GM12878 (cell line): ENCODE results near the gene FIBCD1. TPM values are rescaled to one million over a fixed set of nuclear protein-coding genes. Genes with fewer than 3 reads are reported as not detected.

Source experiments
- ATAC-seq: fragments of 200-7000 bp; cut with Tn5 transposase; 3 replicates; pipeline ENCODE4 v1.9.1; 2020; ENCODE audit warnings: mild to moderate bottlenecking, moderate library complexity
- BruUV-seq: library from RNA; stranded (reverse); fragments of 400-500 nt; replicated peaks from 2 replicates; lab custom pipeline; 2021; lab: Mats Ljungman, UMichigan
- CTCF ChIA-PET: fragments of 300-600 bp; sonication (Branson Sonifier 250); formaldehyde crosslinking; extraction: SDS; loops from one replicate; lab custom pipeline; 2021; ENCODE audit warnings: inconsistent platforms; lab: Yijun Ruan, JAX
- POLR2A ChIA-PET: fragments of 350-600 bp; formaldehyde crosslinking; extraction: SDS; loops from one replicate; lab custom pipeline; 2021; ENCODE audit warnings: inconsistent platforms; lab: Charles Lee
- RAD21 ChIA-PET: fragments of 300-600 bp; sonication (Branson Sonifier 250); formaldehyde crosslinking; loops from one replicate; lab custom pipeline; 2023; ENCODE audit warnings: antibody characterized with exemption; ENCODE audit not compliant: unreplicated experiment; lab: Charles Lee
- SMC1A ChIA-PET: fragments of 300-600 bp; sonication (Branson Sonifier 250); formaldehyde crosslinking; loops from one replicate; lab custom pipeline; 2023; ENCODE audit not compliant: unreplicated experiment, uncharacterized antibody; lab: Charles Lee
- DNase-seq: peaks from one replicate; pipeline ENCODE4 v3.0.0-alpha.2; 2011; ENCODE audit warnings: low read depth, low spot score
- FAIRE-seq: peaks from 3 replicates; lab custom pipeline; 2011; peaks lifted over from hg19 to GRCh38; lab: Jason Lieb, UNC
- H2AFZ ChIP-seq: 2 replicates; pipeline ENCODE4 v1.6.0; 2011; ENCODE audit warnings: low read depth, low read length, control low read depth; ENCODE audit not compliant: control insufficient read depth
- H3K27ac ChIP-seq: 2 replicates; pipeline ENCODE4 v1.5.1; 2011; ENCODE audit warnings: control low read depth; ENCODE audit not compliant: control insufficient read depth, insufficient read depth
- H3K27me3 ChIP-seq, 2 experiments: replicated peaks in 1 of 2; 2 replicates each; pipeline versions ENCODE4 v1.6.0 to v1.6.1; 2011; ENCODE audit warnings: low read length in 1 of 2; ENCODE audit not compliant: control insufficient read depth in 2 of 2, insufficient read depth in 2 of 2
- H3K36me3 ChIP-seq, 2 experiments: 2 replicates each; pipeline ENCODE4 v1.5.1; 2011; ENCODE audit warnings: low read length in 1 of 2; ENCODE audit not compliant: control insufficient read depth in 2 of 2, insufficient read depth in 2 of 2
- H3K4me1 ChIP-seq: 2 replicates; pipeline ENCODE4 v1.6.1; 2011; ENCODE audit warnings: mild to moderate bottlenecking, low read length, moderate library complexity, mixed read lengths; ENCODE audit not compliant: control insufficient read depth, insufficient read depth
- H3K4me2 ChIP-seq: 2 replicates; pipeline ENCODE4 v1.6.0; 2011; ENCODE audit warnings: control low read depth; ENCODE audit not compliant: control insufficient read depth, insufficient read depth
- H3K4me3 ChIP-seq: fragments of 200-600 bp; sonication (generic); 2 replicates; pipeline ENCODE4 v1.5.1; 2016
- H3K79me2 ChIP-seq: 2 replicates; pipeline ENCODE4 v1.6.0; 2011; ENCODE audit warnings: low read length; ENCODE audit not compliant: control insufficient read depth, insufficient read depth
- H3K9ac ChIP-seq: 2 replicates; pipeline ENCODE4 v1.8.0; 2011; ENCODE audit warnings: low read length, control low read depth, mixed read lengths; ENCODE audit not compliant: control insufficient read depth, insufficient read depth
- H3K9me3 ChIP-seq: replicated peaks from 3 replicates; pipeline ENCODE4 v1.5.1; 2011; ENCODE audit warnings: mild to moderate bottlenecking, low read length; ENCODE audit not compliant: control insufficient read depth, insufficient read depth
- H4K20me1 ChIP-seq: 2 replicates; pipeline ENCODE4 v1.6.0; 2011; ENCODE audit not compliant: control insufficient read depth, insufficient read depth
- BHLHE40 ChIP-seq, 2 experiments: fragments of 450-650 bp in 1 of 2; IDR thresholded peaks; 2 replicates each; pipeline ENCODE4 v1.6.1; 2011 to 2017; ENCODE audit warnings: low read depth in 2 of 2, borderline replicate concordance in 1 of 2, improper control_type of control experiment in 1 of 2, low read length in 1 of 2, mild to moderate bottlenecking in 1 of 2
- CBX5 ChIP-seq: sonication (generic); IDR thresholded peaks from 2 replicates; pipeline ENCODE4 v1.6.1; 2016; ENCODE audit warnings: low read depth, moderate library complexity, mild to moderate bottlenecking, inconsistent platforms
- CHD1 ChIP-seq: IDR thresholded peaks from 2 replicates; pipeline ENCODE4 v1.6.1; 2012; ENCODE audit warnings: low read depth, low read length, improper control_type of control experiment
- JUND ChIP-seq: IDR thresholded peaks from 2 replicates; pipeline ENCODE4 v1.6.1; 2012; ENCODE audit warnings: low read depth, mild to moderate bottlenecking, low read length, improper control_type of control experiment, moderate library complexity
- KAT2A ChIP-seq: conservative IDR thresholded peaks from 2 replicates; pipeline ENCODE4 v1.6.1; 2011; ENCODE audit warnings: low read depth, low read length; ENCODE audit not compliant: control insufficient read depth
- MEF2A ChIP-seq: IDR thresholded peaks from 2 replicates; pipeline ENCODE4 v1.6.1; 2011; ENCODE audit warnings: low read depth, mild to moderate bottlenecking, low read length, moderate library complexity; ENCODE audit not compliant: insufficient read depth
- NKRF ChIP-seq: fragments of 450-650 bp; conservative IDR thresholded peaks from 2 replicates; pipeline ENCODE4 v1.6.1; 2017; ENCODE audit warnings: mild to moderate bottlenecking, moderate library complexity
- RELA ChIP-seq: fragments of 450-650 bp; IDR thresholded peaks from 2 replicates; pipeline ENCODE4 v1.8.0; 2014; ENCODE audit warnings: borderline replicate concordance; ENCODE audit not compliant: partially characterized antibody
- TAF1 ChIP-seq: IDR thresholded peaks from 2 replicates; pipeline ENCODE4 v1.6.1; 2011; ENCODE audit warnings: mild to moderate bottlenecking, low read depth, low read length, borderline replicate concordance
- ZBTB4 ChIP-seq: fragments of 450-650 bp; formaldehyde crosslinking; IDR thresholded peaks from 2 replicates; pipeline ENCODE4 v1.4.0; 2022; ENCODE audit warnings: mild to moderate bottlenecking, moderate library complexity
- ZNF384 ChIP-seq: IDR thresholded peaks from 2 replicates; pipeline ENCODE4 v1.6.1; 2012; ENCODE audit warnings: low read depth, mild to moderate bottlenecking, low read length, improper control_type of control experiment, borderline replicate concordance
- WGBS: methylation state at CpG from one replicate; pipeline ENCODE4 v1.1.6; 2016; ENCODE audit warnings: low lambda C conversion rate; ENCODE audit not compliant: insufficient replicate concordance, insufficient coverage; ENCODE audit errors: missing lambda C conversion rate; 5-methylcytosine and 5-hydroxymethylcytosine counted together
- in situ Hi-C: fragments of 300-500 bp; cut with MboI; formaldehyde crosslinking; loops from 9 replicates; pipeline ENCODE4 v1.14.3; 2018; ENCODE audit warnings: mixed read lengths
- intact Hi-C: fragments of 100-400 bp; cut with micrococcal nuclease; formaldehyde crosslinking; loops from one replicate; pipeline ENCODE4 v1.14.2; 2022; ENCODE audit not compliant: unreplicated experiment
- polyA plus RNA-seq, 11 experiments: library from polyadenylated mRNA; depleted of rRNA in 4 of 11; unstranded in 6 of 11; stranded (reverse) in 5 of 11; fragments of >200 nt; fragmentation: Nextera tagmentation in 4 of 11; fragmentation: Illumina TruSeq in 1 of 11; extraction: Ambion mirVana in 4 of 11; extraction: Trizol in 1 of 11; gene quantifications; 1 replicate in 1 of 11; 2 replicates in 10 of 11; pipeline versions ENCODE4 v1.2.1 to v1.2.3, GENCODE V29; 2011 to 2016; ENCODE audit warnings: inconsistent platforms in 2 of 11, missing spikeins in 2 of 11, low read depth in 1 of 11
- total RNA-seq, 4 experiments: library from RNA; depleted of rRNA in 3 of 4; stranded (reverse); fragments of >200 nt in 3 of 4; fragmentation: Illumina TruSeq in 1 of 4; extraction: Trizol in 1 of 4; gene quantifications; 2 replicates each; pipeline versions ENCODE4 v1.2.1 to v1.2.3, GENCODE V29; 2013 to 2021
- TF ChIP-seq, protein P1 (sequence below): fragments of 450-650 bp; IDR thresholded peaks from 2 replicates; pipeline ENCODE4 v1.6.1; 2017; ENCODE audit warnings: mild to moderate bottlenecking
- TF ChIP-seq, protein P2 (sequence below): IDR thresholded peaks from 2 replicates; pipeline ENCODE4 v1.6.1; 2012; ENCODE audit warnings: low read length, inconsistent platforms

The FIBCD1 gene
- total and polyA plus RNA-seq, 10 of the 15 experiments (the other 5 are each of a cell fraction or from before 2014, with no cell fraction given): 0.04 to 0.95 (median 0.25) TPM; not detected in 6

- TF ChIP-seq ZBTB4 (CRISPR knock-in tag) (no peak), MEF2A (no peak), KAT2A (no peak)
- TF ChIP-seq, protein P1, sequence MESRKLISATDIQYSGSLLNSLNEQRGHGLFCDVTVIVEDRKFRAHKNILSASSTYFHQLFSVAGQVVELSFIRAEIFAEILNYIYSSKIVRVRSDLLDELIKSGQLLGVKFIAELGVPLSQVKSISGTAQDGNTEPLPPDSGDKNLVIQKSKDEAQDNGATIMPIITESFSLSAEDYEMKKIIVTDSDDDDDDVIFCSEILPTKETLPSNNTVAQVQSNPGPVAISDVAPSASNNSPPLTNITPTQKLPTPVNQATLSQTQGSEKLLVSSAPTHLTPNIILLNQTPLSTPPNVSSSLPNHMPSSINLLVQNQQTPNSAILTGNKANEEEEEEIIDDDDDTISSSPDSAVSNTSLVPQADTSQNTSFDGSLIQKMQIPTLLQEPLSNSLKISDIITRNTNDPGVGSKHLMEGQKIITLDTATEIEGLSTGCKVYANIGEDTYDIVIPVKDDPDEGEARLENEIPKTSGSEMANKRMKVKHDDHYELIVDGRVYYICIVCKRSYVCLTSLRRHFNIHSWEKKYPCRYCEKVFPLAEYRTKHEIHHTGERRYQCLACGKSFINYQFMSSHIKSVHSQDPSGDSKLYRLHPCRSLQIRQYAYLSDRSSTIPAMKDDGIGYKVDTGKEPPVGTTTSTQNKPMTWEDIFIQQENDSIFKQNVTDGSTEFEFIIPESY: no peak
Observed at GRCh38 chr9:130975156-130975555, 36.1 kb upstream of the FIBCD1 start (continued).

GRCh38 chr9:130974697-130975096 lies 35.6 kb upstream of the FIBCD1 start:
- POLR2A ChIA-PET: no interaction called here
- Histone ChIP-seq H3K4me2 (no peak overlapping the region), H3K79me2 (no peaks in the 10 kb centered on the region), H3K4me3 (no peak overlapping the region), H3K9me3 (no peaks in the 10 kb centered on the region), H3K9ac (no peak overlapping the region), H3K27ac (no peak overlapping the region), H3K27me3 (no peaks in the 10 kb centered on the region; a peak in 1 of 4 replicates), H4K20me1 (no peaks in the 10 kb centered on the region), H3K4me1 (no peaks in the 10 kb centered on the region), H2AFZ (no peak overlapping the region), H3K36me3 (no peaks in the 10 kb centered on the region)
- DNase-seq: no peak
- CTCF ChIA-PET: no interaction called here
- intact Hi-C loops: no loop called here
- no peak for ATAC-seq
- in situ Hi-C loops: no loop called here
- FAIRE-seq: no peak
- SMC1A ChIA-PET: no interaction called here
- RAD21 ChIA-PET: no interaction called here
- no TSS peak for BruUV-seq
- 22% methylated on average over 5 of the region's 5 CpGs for WGBS
- TF ChIP-seq RELA (no peak), ZNF384 (no peak), BHLHE40 (IDR thresholded peaks at IDR 0.05; ENCODE audit: borderline replicate concordance in 1 of 2, low read depth in 2 of 2, low read length in 1 of 2) (no peak), NKRF (no peak), TAF1 (no peak), CHD1 (no peak), CBX5 (no peak), JUND (no peak)
- TF ChIP-seq, protein P2, sequence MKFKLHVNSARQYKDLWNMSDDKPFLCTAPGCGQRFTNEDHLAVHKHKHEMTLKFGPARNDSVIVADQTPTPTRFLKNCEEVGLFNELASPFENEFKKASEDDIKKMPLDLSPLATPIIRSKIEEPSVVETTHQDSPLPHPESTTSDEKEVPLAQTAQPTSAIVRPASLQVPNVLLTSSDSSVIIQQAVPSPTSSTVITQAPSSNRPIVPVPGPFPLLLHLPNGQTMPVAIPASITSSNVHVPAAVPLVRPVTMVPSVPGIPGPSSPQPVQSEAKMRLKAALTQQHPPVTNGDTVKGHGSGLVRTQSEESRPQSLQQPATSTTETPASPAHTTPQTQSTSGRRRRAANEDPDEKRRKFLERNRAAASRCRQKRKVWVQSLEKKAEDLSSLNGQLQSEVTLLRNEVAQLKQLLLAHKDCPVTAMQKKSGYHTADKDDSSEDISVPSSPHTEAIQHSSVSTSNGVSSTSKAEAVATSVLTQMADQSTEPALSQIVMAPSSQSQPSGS: no peak
